ENCODE measurements around the gene ITPKB. TPM values are rescaled to one million over a fixed set of nuclear protein-coding genes. Genes with fewer than 3 reads are reported as not detected.

Gene ITPKB
- total and polyA plus RNA-seq, 7 donors, result 1.4 to 80.9 (median 52.4) TPM

DNA sequence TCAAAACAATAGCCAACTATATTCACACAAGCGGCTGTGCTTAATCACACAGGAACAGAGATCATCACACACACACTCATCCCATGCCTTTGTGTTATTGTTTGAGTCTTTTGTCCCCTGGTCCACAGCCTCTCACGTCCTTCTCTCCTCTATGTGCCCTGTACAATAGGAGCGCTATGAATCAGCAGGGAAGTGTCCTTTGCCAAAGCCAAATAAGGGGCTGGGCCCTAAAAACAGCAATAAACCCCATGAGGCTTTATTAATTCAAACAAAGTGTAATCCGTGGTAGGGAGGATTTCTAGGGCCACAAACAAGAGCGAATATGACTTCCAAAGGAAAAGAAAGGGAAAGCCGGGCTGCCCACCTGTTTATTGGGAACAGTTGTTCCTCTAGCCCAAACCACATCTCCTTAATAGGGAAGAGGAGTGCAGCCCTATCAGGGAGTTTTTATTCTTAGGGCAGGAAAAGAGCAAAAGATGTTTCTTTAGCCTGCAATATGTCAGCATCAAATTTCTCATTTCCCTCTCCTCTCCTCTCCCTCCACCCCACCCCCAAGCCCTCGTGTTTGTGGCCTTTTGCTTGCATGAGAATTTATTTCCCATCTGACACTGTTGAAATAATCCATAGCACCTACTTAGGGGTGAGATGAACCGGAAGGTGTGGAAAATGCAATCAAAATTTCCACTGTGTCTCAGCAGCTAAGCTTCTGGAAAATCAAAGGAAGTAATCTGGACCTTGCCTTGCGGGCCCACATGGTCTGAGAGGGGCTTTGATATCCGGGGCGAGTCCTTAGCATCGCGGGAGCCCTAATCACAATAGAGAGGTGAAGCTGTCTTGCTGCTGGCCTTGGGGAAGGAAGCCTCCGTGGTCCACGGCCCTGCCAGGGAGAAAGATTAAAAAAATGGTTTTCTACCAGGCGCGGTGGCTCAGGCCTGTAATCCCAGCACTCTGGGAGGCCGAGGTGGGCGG lies 45.3 kb upstream of the ITPKB start:
- intact Hi-C loops (cut with DNase I), result loop anchor here (2.0 to 5.0 kb wide), 2 partner anchors 36 to 47 kb away; partner anchors contain the start of gene ITPKB
- DNase-seq, result peak; percentile 86
- Histone ChIP-seq H3K27me3 (no peaks in the 10 kb centered on the region), H3K36me3 (no peaks in the 10 kb centered on the region), H3K4me3 (peak overlapping the region in 1 of 4 donors; percentile 3), H3K4me1 (peaks cover 0 to 69% (median 59%) of the 10 kb centered on the region in 4 donors), H3K9me3 (no peaks in the 10 kb centered on the region), H3K27ac (peak overlapping the region; percentile 82 to 90 (median 87))
- 64 to 74% methylated on average over 19 of the region's 19 CpGs for WGBS, 2 donors
- peak; percentile 80 to 82 (median 80) for TF ChIP-seq POLR2AphosphoS5 (IDR thresholded peaks at IDR 0.05)
- TF ChIP-seq, protein P1, sequence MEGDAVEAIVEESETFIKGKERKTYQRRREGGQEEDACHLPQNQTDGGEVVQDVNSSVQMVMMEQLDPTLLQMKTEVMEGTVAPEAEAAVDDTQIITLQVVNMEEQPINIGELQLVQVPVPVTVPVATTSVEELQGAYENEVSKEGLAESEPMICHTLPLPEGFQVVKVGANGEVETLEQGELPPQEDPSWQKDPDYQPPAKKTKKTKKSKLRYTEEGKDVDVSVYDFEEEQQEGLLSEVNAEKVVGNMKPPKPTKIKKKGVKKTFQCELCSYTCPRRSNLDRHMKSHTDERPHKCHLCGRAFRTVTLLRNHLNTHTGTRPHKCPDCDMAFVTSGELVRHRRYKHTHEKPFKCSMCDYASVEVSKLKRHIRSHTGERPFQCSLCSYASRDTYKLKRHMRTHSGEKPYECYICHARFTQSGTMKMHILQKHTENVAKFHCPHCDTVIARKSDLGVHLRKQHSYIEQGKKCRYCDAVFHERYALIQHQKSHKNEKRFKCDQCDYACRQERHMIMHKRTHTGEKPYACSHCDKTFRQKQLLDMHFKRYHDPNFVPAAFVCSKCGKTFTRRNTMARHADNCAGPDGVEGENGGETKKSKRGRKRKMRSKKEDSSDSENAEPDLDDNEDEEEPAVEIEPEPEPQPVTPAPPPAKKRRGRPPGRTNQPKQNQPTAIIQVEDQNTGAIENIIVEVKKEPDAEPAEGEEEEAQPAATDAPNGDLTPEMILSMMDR (IDR thresholded peaks at IDR 0.05), result no peak
- TF ChIP-seq POLR2A (IDR thresholded peaks at IDR 0.05), result no peak
- TF ChIP-seq EP300 (IDR thresholded peaks at IDR 0.05), result peak; percentile 21 to 75 (median 52)

DNA sequence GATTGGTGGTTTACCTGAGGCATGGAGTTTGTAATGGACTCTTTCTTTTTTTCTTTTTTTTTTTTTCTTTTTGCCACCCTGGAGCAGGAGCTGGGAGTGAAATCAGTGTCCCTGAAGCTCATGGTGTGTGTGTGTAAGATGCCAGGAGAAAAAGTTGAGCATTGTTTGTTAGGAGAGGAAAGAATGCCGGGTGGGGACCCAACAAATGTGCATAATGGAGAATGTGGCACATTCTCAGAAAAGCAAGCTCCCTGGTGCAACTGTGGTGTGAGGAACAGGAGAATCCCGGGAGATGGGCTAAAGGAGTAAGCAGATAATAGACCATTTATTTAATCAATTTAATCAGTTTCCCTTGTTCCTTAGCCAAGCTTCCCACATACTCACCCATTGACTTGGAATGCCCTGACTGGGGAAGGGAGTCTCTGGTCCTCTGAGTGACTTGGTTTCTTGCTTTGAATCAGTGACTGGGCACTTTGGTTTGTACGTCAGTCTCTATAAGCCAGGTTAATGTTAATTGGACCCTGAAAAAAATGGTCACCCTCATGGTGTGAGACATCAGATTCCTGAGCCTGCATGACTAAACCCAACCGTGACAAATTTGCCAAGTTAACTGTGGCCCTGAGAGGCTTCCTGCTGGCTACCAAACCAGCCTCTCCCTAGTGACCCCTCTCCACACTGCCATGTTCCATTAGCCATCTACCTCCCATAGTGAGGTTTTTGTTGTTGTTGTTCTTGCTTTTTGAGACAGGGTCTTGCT lies 43.9 kb upstream of the ITPKB start:
- H3K27ac ChIP-seq, result peak overlapping the region; percentile 82 to 90 (median 87)
- H3K36me3 ChIP-seq, result no peaks in the 10 kb centered on the region
- no peak for DNase-seq
- WGBS, 2 donors, result 86 to 94% methylated on average over 4 of the region's 4 CpGs
- H3K4me1 ChIP-seq, result peaks cover 0 to 79% (median 67%) of the 10 kb centered on the region in 4 donors
- no peak overlapping the region for H3K4me3 ChIP-seq
- intact Hi-C loops (cut with DNase I), result no loop called here
- TF ChIP-seq POLR2AphosphoS5 (IDR thresholded peaks at IDR 0.05) (no peak), POLR2A (IDR thresholded peaks at IDR 0.05) (no peak), EP300 (IDR thresholded peaks at IDR 0.05) (no peak)
- TF ChIP-seq, protein P1 (IDR thresholded peaks at IDR 0.05), result no peak
- no peaks in the 10 kb centered on the region for H3K9me3 ChIP-seq
- no peaks in the 10 kb centered on the region for H3K27me3 ChIP-seq

DNA sequence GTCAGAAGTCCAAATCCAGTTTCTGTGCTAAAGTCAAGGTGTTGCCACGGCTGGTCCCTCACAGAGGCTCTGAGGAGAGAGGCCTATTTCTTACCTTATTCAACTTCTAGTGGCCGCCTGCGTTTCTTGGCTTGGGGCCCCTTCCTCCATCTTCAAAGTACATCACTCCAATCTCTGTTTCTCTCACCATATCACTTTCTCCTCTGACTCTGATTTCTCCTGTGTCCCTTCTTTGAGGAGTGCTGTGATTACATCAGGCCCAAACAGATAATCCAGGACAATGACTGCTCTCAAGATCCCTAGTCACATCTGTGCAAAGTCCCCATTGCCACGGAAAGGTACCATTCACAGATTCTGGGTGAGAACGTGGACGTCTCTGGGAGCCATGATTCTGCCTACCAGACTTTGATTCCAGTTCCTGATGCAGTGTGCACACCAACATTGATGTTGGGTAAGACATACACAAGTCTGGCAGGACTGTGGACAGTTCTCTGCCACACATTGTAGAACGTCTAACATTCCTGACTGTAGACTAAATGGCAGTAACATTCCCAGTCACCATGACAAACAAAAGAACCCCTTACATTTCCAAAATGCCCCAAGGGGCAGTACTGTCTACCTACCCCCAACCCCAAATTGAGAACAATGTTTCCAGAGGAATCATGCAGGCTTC lies 43.0 kb upstream of the ITPKB start:
- no peak for DNase-seq
- Histone ChIP-seq H3K4me1 (peaks cover 0 to 76% (median 67%) of the 10 kb centered on the region in 4 donors), H3K9me3 (no peaks in the 10 kb centered on the region), H3K27me3 (no peaks in the 10 kb centered on the region), H3K27ac (peak overlapping the region in 3 of 4 donors; percentile 85 to 90 (median 89)), H3K36me3 (no peaks in the 10 kb centered on the region), H3K4me3 (no peak overlapping the region)
- TF ChIP-seq EP300 (IDR thresholded peaks at IDR 0.05) (no peak), POLR2A (IDR thresholded peaks at IDR 0.05) (no peak), POLR2AphosphoS5 (IDR thresholded peaks at IDR 0.05) (no peak)
- TF ChIP-seq, protein P1 (IDR thresholded peaks at IDR 0.05), result no peak
- intact Hi-C loops (cut with DNase I), result no loop called here
- 86 to 93% methylated on average over 7 of the region's 7 CpGs for WGBS, 2 donors

DNA sequence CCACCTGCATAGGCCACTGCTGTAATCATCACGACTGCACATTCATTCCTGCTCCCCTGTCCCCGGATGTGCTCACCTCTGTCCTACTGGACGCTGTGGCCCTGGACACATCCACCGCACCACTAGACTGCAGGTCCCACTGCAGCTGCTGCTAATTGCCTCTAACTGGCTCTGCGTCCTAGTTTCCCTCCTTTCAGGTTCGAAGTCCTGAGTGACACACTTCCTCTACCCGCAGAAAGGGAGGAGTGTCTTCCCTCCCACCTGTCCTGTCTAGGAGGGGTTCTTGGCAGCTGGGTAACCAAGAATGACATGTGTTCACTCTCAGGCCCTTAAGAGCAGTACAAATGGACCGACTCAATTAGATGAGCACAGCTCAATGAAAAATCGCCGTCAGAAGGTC lies 40.5 kb upstream of the ITPKB start:
- TF ChIP-seq POLR2AphosphoS5 (IDR thresholded peaks at IDR 0.05) (no peak), POLR2A (IDR thresholded peaks at IDR 0.05) (no peak), EP300 (IDR thresholded peaks at IDR 0.05) (no peak)
- TF ChIP-seq, protein P1 (IDR thresholded peaks at IDR 0.05), result no peak
- peak overlapping the region; percentile 73 to 90 (median 79) for H3K27ac ChIP-seq
- H3K36me3 ChIP-seq, result no peaks in the 10 kb centered on the region
- intact Hi-C loops (cut with DNase I), result no loop called here
- 21 to 64% methylated on average over 10 of the region's 10 CpGs for WGBS, 2 donors
- H3K4me1 ChIP-seq, result peaks cover 0 to 53% (median 50%) of the 10 kb centered on the region in 4 donors
- no peaks in the 10 kb centered on the region for H3K9me3 ChIP-seq
- H3K27me3 ChIP-seq, result no peaks in the 10 kb centered on the region
- no peak overlapping the region for H3K4me3 ChIP-seq
- DNase-seq, result no peak
